ENCODE results near the gene DPPA4. TPM values are rescaled to one million over a fixed set of nuclear protein-coding genes. Genes with fewer than 3 reads are reported as not detected.

Gene DPPA4
- total RNA-seq, 2 experiments from 2014 or later = 0.06 to 0.23 TPM

DNA sequence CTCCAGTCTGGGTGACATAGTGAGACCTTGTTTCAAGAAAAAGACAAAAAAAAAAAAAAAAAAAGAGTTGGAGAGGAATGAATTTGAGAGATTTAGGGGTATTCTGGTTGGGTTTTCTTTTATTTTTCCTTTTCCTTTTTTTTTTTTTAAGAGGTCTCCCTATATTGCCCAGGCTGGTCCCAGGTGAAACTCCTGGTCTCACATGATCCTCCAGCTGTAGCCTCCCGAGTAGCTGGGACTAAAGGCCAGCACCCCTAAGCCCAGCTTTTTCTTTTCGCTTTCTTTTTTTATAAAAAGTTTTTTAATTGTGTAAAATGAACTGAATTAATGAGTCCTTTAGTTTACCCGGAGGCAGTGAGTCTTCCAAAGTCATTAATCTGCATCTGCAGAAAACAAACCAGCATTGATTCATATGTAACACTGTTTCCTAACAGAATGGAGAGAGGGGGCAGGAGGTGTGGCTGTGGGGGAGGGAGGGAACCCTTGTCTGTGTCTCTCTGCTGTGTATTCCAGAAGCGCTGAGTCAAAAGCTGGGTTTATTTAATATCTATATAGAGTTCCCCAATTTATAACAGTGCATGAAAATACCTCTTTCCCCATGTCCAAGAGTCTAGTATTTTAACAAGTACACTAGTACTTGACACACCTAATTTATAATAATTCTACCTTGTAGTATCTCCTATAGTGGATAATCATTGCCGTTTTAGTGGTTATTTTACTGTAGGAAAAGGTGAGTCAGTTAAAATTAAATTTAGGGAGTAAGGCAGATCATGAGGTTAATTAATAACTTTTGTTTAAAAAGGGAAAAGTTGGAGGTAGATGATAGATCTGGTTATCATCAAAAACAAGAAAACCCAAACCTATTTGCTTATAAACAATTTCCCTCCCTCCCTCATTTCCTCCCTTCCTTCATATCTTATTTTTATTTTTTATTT is 2.6 kb upstream of the DPPA4 start:
- CTCF ChIA-PET = no interaction called here
- POLR2A ChIA-PET = no interaction called here

DNA sequence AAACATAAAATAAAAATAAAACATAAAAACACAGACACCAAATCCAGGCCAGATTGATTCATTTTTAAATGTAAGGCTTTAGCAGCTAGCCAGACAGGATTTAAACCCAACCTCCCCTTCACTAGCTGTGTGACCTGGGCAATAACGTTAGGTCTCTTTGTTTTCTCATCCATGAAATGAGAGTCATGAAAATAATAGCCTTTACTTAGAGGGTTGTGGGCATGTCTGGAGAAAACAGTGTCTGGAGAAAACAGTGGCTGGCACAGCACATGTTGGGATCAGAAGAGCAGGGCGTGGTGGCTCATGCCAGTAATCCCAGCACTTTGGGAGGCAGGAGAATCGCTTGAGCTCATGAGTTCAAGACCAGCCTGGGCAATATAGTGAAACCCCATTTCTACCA is 1.9 kb upstream of the DPPA4 start:
- POLR2A ChIA-PET = no interaction called here

DNA sequence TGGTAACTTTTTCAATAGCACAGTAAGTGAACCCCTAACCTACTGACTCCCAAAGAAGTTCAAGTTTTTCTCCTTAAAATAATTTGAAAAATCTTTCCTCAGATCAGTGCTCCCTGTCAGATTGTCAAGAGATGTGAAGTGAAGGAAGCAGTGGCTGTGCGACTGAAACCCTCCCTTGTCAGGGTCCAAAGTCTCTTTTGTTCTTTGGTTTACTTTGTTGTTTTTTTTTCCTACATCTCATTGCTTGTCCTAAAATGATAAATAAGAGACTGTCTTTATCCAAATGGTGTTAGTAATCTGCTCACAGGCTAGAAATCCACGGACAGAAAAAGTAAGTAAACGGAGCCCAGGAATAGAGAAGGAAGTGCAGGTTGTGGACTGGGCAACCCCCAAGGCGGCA is 976 bp upstream of the DPPA4 start:
- CTCF ChIA-PET = no interaction called here
- POLR2A ChIA-PET = no interaction called here

More for the DNA sequence above, 1.9 kb upstream of the DPPA4 start:
- CTCF ChIA-PET = no interaction called here

DNA sequence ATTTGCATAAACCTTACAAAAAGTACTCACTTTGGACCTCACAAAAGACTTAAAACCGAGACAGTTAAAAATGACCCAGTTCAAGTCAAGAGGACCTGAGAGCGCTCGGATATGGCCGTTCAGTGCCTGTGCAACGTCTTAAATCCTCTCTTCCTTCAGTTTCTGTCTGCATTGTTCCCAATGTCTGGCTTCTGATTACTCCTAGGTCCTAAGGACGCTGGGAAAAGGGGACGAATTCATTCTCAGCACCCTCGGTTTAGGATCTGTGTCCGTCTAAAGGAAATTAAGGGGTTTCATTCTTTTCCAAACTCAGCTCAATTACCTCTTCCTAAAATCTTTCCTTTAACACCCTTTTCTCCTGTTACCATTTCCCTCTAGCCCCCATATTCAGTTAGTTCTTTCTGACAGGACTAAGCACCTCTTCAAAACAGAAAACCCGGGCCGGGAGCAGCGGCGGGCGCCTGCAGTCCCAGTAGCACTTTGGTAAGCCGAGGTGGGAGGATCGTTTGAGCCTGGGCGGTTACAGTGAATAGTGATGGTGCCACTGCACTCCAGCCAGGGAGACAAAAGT is 970 bp downstream of the DPPA4 start:
- POLR2A ChIA-PET = no interaction called here
- CTCF ChIA-PET = no interaction called here

- ChIA-PET CTCF (no interaction called here), POLR2A (no interaction called here)
Measured at GRCh38 chr3:109334572-109334971, 2.8 kb downstream of the DPPA4 start.

GRCh38 chr3:109331692-109332091 is 5.7 kb downstream of the DPPA4 start:
- CTCF ChIA-PET = interaction anchor here (0.7 kb wide), 1 partner anchor 1566 kb away, joined by 3 read pairs; no protein-coding TSS in a partner anchor
- POLR2A ChIA-PET = no interaction called here

- POLR2A ChIA-PET = no interaction called here
- CTCF ChIA-PET = no interaction called here
Measured at GRCh38 chr3:109330405-109330804, 6.9 kb downstream of the DPPA4 start.

- ChIA-PET POLR2A (no interaction called here), CTCF (no interaction called here)
Measured at GRCh38 chr3:109328202-109328601, 9.1 kb downstream of the DPPA4 start.

- ChIA-PET POLR2A (no interaction called here), CTCF (no interaction called here)
Measured at GRCh38 chr3:109325657-109326056, 11.7 kb downstream of the DPPA4 start.

- CTCF ChIA-PET = no interaction called here
- POLR2A ChIA-PET = no interaction called here
Measured at GRCh38 chr3:109325109-109325508, 12.2 kb downstream of the DPPA4 start.

DNA sequence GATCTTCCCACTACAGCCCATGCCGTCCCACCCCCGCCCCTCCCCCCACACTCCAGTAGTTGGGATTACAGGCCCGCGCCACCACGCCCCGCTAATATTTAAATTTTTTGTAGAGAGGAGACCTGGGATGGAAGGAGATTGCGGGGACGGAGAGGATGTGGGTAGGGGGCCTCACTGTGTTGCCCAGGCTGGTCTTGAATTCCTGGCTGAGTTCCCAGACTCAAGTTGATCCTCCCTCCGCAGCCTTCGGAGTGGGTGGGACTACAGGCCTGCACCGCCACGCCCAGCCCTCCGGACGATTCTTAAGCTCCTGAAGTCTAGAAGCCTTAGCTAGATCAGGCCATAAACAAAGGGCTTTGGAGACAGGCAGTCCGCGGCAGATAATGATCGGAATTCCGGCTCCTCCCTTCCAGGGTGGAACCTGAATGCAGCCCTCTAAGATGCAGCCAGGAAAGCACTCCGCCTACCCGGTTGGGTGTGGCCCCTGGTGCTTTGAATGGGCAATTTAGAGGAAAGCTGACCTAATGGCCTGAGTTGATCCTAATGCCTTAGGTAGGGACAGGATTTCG is 21.1 kb downstream of the DPPA4 start, which contains the start of gene DPPA2:
Gene DPPA2 (minus strand): TSS at position 356 of the 569 bp plus-strand sequence. CDS start 1,975 bp downstream, outside the sequence.
- ChIA-PET CTCF (interaction anchor here (1.1 kb wide), 1 partner anchor 92 kb away, joined by 3 read pairs; no protein-coding TSS in a partner anchor), POLR2A (no interaction called here)

DNA sequence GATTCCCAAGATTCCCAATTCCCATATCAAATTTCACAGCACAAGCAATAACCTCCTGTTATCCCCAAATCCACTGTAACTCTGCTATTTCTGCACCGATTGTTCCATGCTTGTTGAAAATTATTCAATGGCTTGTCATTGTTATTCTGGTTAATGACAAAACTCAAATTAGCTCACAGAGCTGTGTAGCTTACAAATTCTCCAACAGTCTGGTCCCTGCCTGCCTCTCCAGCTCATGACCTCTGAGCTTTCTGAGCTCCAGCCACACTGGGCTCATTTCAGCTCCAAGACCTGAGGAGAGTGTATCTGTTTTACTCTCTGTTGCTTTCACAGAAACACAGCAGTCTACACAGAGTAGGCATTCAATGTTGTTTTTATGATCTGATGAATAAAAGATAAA is 24.3 kb downstream of the DPPA4 start:
- CTCF ChIA-PET = no interaction called here
- POLR2A ChIA-PET = no interaction called here

DNA sequence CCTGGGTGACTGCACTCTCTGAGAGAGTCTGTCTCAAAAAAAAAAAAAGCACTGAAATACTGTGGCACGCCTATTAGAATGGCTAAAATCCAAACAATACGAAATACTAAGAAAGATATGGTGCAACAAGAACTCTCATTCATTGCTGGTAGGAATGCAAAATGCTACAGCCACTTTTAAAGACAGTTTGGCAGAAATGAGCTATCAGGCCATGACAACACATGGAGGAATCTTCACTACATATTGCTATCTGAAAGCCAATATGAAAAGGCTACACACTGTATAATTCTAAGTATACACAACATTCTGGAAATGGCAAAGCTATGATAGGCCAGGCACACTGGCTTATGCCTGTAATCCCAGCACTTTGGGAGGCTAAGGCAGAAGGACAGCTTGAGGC is 39.9 kb downstream of the DPPA4 start:
- CTCF ChIA-PET = no interaction called here
- POLR2A ChIA-PET = no interaction called here

DNA sequence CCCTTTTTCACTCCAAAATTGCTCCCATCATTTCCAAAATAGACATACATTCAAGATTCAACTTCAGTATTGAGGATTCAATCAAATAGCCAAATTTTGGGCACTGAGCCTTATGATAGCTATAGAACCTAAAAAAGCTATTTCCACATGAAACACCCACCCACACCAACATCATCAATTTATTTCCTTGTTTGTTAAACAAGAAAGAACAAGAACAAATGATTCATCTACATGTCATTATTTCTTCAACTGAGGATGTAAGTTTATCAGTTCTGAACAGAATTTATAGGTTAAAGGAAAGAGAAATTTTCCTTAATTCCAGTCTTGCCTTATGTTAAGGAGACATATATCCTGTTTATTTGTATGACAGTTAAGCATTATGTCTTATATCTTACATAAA is 53.3 kb downstream of the DPPA4 start:
- ChIA-PET POLR2A (no interaction called here), CTCF (no interaction called here)

- ChIA-PET CTCF (interaction anchor here (1.2 kb wide), 1 partner anchor 10 kb away, joined by 3 read pairs; no protein-coding TSS in a partner anchor), POLR2A (no interaction called here)
Measured at GRCh38 chr3:109278546-109278945, 58.8 kb downstream of the DPPA4 start.

- ChIA-PET POLR2A (no interaction called here), CTCF (interaction anchor here (1.2 kb wide), 1 partner anchor 10 kb away, joined by 3 read pairs; no protein-coding TSS in a partner anchor)
Measured at GRCh38 chr3:109278141-109278540, 59.2 kb downstream of the DPPA4 start.

Other genes starting within 250 kb of the DPPA4 start
- not detected for gene MORC1, start 219.4 kb downstream of the DPPA4 start, total RNA-seq
- gene C3orf85, start 200.8 kb downstream of the DPPA4 start, total RNA-seq = not detected
- not detected for gene DPPA2, start 21.0 kb downstream of the DPPA4 start, total RNA-seq

All from activated CD8-positive, alpha-beta memory T cell treated with anti-CD3 and anti-CD28 coated beads for 36 hours (primary cell).